HUES48 (cell line): ENCODE data around the gene DNAJC12.

Experiments
- H3K27ac ChIP-seq: one replicate; pipeline ENCODE4 v1.7.0; 2013; ENCODE audit warnings: low read depth, low read length, inconsistent platforms
- H3K27me3 ChIP-seq: 2 replicates; pipeline ENCODE4 v1.6.1; 2013; ENCODE audit warnings: mild to moderate bottlenecking, low read length; ENCODE audit not compliant: control insufficient read depth, insufficient read depth
- H3K36me3 ChIP-seq: 2 replicates; pipeline ENCODE4 v1.6.1; 2013; ENCODE audit warnings: low read length; ENCODE audit not compliant: control insufficient read depth, insufficient read depth
- H3K4me1 ChIP-seq: 2 replicates; pipeline ENCODE4 v1.6.1; 2013; ENCODE audit warnings: mild to moderate bottlenecking, low read length; ENCODE audit not compliant: control insufficient read depth, insufficient read depth
- H3K4me3 ChIP-seq: 2 replicates; pipeline ENCODE4 v1.5.1; 2013; ENCODE audit warnings: mild to moderate bottlenecking, low read depth, low read length
- H3K9ac ChIP-seq: 2 replicates; pipeline ENCODE4 v1.6.1; 2013; ENCODE audit warnings: mild to moderate bottlenecking, low read depth, low read length, moderate library complexity
- H3K9me3 ChIP-seq: 2 replicates; pipeline ENCODE4 v1.6.1; 2013; ENCODE audit warnings: low read length; ENCODE audit not compliant: control insufficient read depth, insufficient read depth

The DNAJC12 gene

DNA sequence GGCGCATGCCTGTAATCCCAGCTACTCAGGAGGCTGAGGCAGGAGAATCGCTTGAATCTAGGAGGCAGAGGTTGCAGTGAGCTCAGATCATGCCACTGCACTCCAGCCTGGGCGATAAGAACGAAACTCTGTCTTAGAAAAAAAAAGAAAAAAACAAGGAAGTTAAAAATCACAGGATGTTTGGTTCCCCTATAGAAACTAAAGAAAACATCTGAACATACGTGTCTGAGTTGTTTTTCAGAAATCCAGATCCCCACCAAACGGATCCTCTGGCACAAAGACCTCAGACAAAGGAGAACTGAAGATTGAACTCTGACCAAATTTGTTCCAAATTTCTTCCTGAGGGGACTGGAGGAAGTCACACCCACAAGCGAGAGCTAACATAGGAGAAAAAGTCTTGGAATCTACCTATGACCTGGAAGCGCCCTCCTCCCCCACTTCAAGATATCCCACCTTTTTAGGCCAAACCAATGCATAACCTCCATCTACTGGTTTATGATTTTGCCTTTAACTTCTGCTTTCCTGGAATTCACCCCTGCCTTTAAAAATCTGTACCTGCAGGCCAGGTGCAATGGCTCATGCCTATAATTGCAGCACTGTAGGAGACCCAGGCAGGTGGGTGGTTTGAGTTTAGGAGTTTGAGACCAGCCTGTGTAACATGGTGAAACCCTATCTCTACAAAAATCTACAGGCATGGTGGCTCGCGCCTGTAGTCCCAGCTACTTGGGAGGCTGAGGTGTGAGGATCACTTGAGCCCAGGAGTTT, 26.8 kb upstream of the DNAJC12 start:
- Histone ChIP-seq H3K4me3 (no peak overlapping the region), H3K9me3 (no peaks in the 10 kb centered on the region), H3K36me3 (no peaks in the 10 kb centered on the region), H3K9ac (no peak overlapping the region), H3K4me1 (peaks cover 25% of the 10 kb centered on the region), H3K27me3 (no peaks in the 10 kb centered on the region), H3K27ac (no peak overlapping the region)

DNA sequence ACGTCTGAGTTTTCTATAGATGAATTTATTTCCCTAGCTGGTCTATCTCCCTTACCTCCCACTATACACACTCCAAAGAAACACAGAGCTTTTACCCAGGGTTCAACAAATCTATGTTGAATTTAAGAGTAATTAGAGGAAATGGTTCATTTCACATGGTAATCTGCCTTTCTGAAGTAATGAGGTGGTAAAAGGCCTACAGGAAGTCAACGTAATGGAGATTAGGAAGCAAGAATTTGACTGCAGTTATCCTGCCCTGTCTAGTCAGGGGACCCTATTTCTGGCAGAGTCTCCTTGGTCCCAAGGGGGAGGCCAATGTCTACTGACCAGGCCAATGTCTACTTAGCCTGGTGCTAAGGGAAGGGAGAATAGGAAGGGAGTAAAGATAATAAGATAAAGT, 25.1 kb upstream of the DNAJC12 start:
- Histone ChIP-seq H3K27ac (peak overlapping the region; percentile 97), H3K4me1 (peaks cover 25% of the 10 kb centered on the region), H3K9me3 (no peaks in the 10 kb centered on the region), H3K4me3 (no peak overlapping the region), H3K36me3 (no peaks in the 10 kb centered on the region), H3K9ac (peak overlapping the region; percentile 14; the same call in 1 of the 2 replicates), H3K27me3 (no peaks in the 10 kb centered on the region)

DNA sequence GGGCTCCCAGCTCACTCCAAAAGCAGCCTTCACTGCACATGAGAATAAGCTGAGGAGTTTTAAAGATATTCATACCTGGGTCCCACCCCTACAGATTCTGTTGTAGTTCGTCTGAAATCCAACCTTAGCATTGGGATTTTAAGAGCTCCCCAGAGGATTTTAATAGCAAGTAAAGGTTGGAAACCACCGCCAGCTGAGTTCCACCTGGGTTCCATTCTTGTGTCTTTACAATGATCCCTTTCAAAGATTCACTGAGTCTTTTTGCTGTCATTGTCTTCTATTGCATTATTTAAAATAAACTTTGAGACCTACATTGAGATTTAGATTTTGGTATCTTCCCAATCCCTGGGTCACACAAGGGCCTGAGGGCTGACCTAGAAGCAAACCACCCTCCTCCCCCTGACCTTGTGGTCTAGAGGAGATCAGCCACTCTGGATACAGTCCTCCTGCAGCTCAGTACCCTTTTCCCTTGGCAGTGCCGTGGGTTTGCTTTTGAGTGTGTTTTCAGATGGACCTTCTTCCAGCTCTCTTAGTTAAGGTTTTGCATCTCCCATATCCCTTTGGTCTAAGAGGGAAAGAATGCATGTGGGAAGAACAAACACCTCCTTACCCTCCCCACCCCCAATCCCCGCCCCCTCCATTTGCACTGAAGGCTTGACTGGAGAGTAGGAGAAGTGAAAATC, 23.9 kb upstream of the DNAJC12 start:
- Histone ChIP-seq H3K27me3 (no peaks in the 10 kb centered on the region), H3K36me3 (no peaks in the 10 kb centered on the region), H3K9me3 (no peaks in the 10 kb centered on the region), H3K27ac (peak overlapping the region; percentile 97), H3K9ac (peak overlapping the region; percentile 40), H3K4me3 (peak overlapping the region; percentile 58), H3K4me1 (peaks cover 25% of the 10 kb centered on the region)

DNA sequence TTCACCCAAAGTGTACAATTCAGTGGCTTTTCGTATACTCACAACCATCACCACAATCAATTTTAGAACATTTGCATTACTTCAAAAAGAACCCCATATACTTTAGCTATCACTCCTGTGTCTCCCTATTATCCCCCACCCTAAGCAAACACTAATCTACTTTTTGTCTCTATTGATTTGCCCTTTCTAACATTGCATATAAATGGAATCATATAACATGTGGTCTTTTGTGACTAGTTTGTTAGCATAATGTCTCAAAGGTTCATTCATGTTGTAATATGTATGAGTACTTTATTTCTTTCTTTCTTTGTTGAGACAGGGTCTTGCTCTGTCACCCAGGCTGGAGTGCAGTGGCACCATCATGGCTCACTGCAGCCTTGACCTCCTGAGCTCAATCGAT, 21.0 kb upstream of the DNAJC12 start:
- Histone ChIP-seq H3K27me3 (no peaks in the 10 kb centered on the region), H3K9ac (no peak overlapping the region), H3K9me3 (no peaks in the 10 kb centered on the region), H3K4me1 (peaks cover 31% of the 10 kb centered on the region), H3K36me3 (no peaks in the 10 kb centered on the region), H3K27ac (no peak overlapping the region), H3K4me3 (no peak overlapping the region)

DNA sequence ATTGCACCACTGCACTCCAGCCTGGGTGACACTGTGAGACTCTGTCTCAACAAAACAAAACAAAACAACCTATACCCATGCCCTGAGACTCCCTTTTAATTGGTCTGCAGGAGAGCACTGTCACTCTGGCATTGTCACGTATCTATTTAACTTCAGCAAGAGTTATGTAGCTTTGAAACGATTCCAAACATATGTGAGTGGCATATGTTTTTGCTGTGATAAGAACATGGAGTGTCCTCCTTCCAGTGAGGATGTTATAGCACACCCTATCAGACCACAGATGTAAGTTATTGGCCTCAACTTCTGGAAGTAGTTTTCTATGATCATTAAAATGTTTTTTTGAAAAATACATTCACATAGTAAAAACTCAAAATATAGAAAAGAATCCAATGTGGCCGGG, 15.5 kb upstream of the DNAJC12 start:
- H3K27ac ChIP-seq = no peak overlapping the region
- H3K36me3 ChIP-seq = no peaks in the 10 kb centered on the region
- no peak overlapping the region for H3K4me3 ChIP-seq
- H3K9ac ChIP-seq = no peak overlapping the region
- peaks cover 9% of the 10 kb centered on the region for H3K4me1 ChIP-seq
- H3K27me3 ChIP-seq = no peaks in the 10 kb centered on the region
- H3K9me3 ChIP-seq = no peaks in the 10 kb centered on the region

DNA sequence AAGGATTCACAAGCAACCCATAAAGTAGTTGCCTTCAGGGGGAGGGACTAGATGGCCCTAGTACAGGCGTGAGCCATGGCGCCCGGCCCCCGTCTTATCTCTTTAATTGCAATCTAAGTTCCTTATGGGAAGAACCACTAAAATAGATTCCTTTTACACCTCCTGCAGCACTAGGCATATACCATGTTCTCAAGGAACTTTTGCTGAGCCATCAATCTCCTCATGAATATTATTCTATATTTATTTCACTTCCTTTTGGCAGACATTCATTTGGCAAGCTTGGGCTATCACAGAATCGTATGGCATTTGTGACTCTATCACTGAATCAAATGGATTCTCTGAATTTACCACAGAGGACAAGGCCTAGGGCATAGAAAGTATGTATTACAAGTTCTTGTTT, 14.8 kb upstream of the DNAJC12 start:
- Histone ChIP-seq H3K36me3 (no peaks in the 10 kb centered on the region), H3K4me3 (no peak overlapping the region), H3K4me1 (peaks cover 9% of the 10 kb centered on the region), H3K9ac (no peak overlapping the region), H3K27me3 (no peaks in the 10 kb centered on the region), H3K9me3 (no peaks in the 10 kb centered on the region), H3K27ac (no peak overlapping the region)

DNA sequence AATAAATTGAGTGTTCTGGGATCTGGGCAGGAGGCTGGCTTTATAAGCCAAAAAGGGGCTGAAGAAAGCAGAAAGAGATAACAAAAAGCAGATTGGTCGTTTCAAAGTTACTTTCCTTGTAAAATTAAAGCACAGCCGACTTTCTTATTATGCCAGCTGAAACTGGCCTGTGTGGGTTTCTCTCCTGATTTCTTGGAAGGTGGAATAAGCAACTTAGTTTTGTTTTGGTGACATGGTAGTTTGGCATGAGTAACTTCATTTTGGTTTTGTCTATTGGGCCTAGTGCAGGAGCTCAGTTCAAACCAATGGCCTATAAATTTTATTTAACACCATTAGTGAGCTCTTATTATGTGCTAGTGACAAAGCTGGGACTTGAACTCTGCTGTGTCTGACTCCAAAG, 13.2 kb upstream of the DNAJC12 start:
- Histone ChIP-seq H3K4me3 (no peak overlapping the region), H3K4me1 (peaks cover 5% of the 10 kb centered on the region), H3K27me3 (no peaks in the 10 kb centered on the region), H3K27ac (no peak overlapping the region), H3K9ac (no peak overlapping the region), H3K36me3 (no peaks in the 10 kb centered on the region), H3K9me3 (no peaks in the 10 kb centered on the region)

DNA sequence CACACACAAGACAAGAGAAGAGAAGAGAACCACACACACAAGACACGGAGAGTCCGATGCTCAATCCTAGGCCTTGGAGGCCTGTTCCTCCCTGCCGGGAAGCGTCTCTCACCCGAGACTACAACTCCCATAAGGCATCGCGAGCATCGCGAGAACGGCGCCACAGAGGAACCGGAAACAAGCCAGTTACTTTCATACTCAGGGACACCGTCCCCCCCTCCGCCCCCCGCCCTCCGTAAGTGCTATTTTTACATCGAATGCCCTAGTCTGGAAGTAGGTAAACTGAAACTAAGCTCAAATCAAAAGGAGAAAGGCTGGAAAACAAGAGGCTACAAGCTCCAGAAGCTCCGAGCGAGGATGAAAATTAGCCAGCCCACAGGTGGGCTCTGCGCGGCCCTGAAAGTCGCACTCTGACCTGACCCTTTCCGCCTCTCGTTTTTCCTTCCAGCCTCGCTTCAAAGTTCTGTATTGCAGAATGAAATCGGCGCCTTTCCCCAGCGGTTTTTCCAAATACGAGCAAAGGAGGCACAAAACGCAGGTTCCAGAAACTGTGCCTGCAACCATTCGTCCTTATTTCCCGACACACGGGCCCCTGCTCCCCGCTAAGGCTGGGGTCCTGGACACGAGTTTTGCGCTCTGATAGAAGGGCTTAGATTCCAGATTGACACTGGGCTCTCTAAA, 11.5 kb upstream of the DNAJC12 start:
- no peaks in the 10 kb centered on the region for H3K27me3 ChIP-seq
- peak overlapping the region; percentile 74 for H3K27ac ChIP-seq
- H3K4me1 ChIP-seq = no peaks in the 10 kb centered on the region
- peak overlapping the region; percentile 74 for H3K9ac ChIP-seq
- H3K4me3 ChIP-seq = peak overlapping the region; percentile 90
- no peaks in the 10 kb centered on the region for H3K9me3 ChIP-seq
- H3K36me3 ChIP-seq = no peaks in the 10 kb centered on the region

DNA sequence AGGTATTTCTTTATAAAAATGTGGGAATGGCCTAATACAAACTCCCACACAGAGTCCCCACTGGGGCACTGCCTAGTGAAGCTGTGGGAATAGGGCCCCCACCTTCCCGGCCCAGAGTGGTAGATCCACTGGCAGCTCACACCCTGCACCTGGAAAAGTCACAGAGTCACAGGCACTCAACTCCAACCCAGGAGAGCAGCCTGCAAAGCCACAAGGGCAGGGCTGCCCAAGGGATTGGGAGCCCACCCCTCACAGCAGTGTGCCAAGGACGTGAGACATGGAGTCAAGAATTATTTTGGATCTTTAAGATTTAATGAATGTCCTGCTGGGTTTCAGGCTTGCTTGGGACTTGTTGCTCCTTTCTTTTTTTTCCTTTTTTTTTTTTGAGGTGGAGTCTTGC, 5.3 kb upstream of the DNAJC12 start:
- Histone ChIP-seq H3K9ac (no peak overlapping the region), H3K27ac (no peak overlapping the region), H3K9me3 (peaks cover 10% of the 10 kb centered on the region; the same call in 1 of the 2 replicates), H3K27me3 (no peaks in the 10 kb centered on the region), H3K4me3 (no peak overlapping the region), H3K4me1 (no peaks in the 10 kb centered on the region), H3K36me3 (no peaks in the 10 kb centered on the region)

DNA sequence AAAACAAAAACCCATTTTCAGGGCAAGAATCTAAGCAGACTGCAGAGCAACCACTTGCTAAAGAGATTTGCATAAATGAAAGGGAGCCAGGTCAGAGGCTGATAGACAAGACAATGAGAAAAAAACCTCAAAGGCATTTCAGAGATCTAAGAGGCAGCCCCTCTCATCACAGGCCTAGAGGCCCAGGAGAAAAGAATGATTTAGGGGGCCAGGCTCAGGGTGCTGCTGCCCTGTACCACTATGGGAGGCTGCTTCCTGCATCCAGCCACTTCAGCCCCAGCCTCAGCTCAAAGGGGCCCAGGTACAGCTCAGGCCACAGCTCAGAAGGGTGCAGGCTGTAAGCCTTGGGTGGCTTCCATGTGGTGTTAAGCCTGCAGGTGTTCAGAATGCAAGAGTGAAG, 3.7 kb upstream of the DNAJC12 start:
- Histone ChIP-seq H3K9ac (no peak overlapping the region), H3K27me3 (no peaks in the 10 kb centered on the region), H3K4me1 (0 out of 2 replicates have a peak, but pooled peaks cover 3% of the 10 kb centered on the region), H3K36me3 (no peaks in the 10 kb centered on the region), H3K27ac (no peak overlapping the region), H3K4me3 (no peak overlapping the region), H3K9me3 (peaks cover 10% of the 10 kb centered on the region; the same call in 1 of the 2 replicates)

DNA sequence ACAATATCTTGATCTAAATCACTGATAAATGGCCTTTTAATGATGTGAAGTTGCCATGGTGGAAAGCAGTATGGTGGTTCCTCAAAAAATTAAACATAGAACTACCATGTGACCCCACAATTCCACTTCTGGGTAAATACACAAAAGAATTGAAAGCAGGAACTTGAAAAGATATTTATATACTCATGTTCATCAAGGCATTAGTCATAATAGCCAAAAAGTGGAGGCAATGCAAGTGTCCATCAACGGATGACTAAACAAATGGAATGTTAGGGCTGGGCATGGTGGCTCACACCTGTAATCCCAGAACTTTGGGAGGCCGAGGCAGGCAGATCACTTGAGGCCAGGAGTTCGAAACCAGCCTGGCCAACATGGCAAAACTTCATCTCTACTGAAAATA, 2.0 kb upstream of the DNAJC12 start:
- Histone ChIP-seq H3K27me3 (no peaks in the 10 kb centered on the region), H3K4me3 (no peak overlapping the region), H3K9ac (no peak overlapping the region), H3K4me1 (0 out of 2 replicates have a peak, but pooled peaks cover 3% of the 10 kb centered on the region), H3K9me3 (peaks cover 10% of the 10 kb centered on the region; the same call in 1 of the 2 replicates), H3K27ac (no peak overlapping the region), H3K36me3 (no peaks in the 10 kb centered on the region)
